IMR-90 (cell line): ENCODE measurements around the gene ROBO1.

Source experiments
- CTCF ChIP-seq: conservative IDR thresholded peaks from 2 replicates; pipeline ENCODE4 v1.5.1; 2012; ENCODE audit warnings: mild to moderate bottlenecking, low read depth, low read length, improper control_type of control experiment
- RFX5 ChIP-seq: IDR thresholded peaks from 2 replicates; pipeline ENCODE4 v1.8.0; 2012; ENCODE audit warnings: low read depth, mild to moderate bottlenecking, low read length, moderate library complexity

GRCh38 chr3:79230266-79230665, 537.5 kb downstream of the ROBO1 start:
- TF ChIP-seq RFX5, result no peak
- no peak for TF ChIP-seq CTCF
